Dedifferentiated amniotic fluid mesenchymal stem cell (primary cell): ENCODE measurements around the gene ANKIB1.
"Not testable (repeated sequence)": the region's sequence is repeated elsewhere in the genome, so short reads cannot be mapped to it uniquely, and the experiment has no call there.

Experiments used
- DNase-seq: peaks from one replicate; pipeline ENCODE4 v3.0.0-alpha.2; 2016; ENCODE audit errors: extremely low spot score

The ANKIB1 gene

GRCh38 chr7:92402920-92403759 lies 157.4 kb downstream of the ANKIB1 start:
- peak; percentile 18 for DNase-seq

- DNase-seq, result no peak
Measured at GRCh38 chr7:92403760-92404074, 157.9 kb downstream of the ANKIB1 start.

GRCh38 chr7:92404170-92404614 lies 158.4 kb downstream of the ANKIB1 start:
- DNase-seq, result no peak

GRCh38 chr7:92409357-92409756 lies 163.6 kb downstream of the ANKIB1 start:
- DNase-seq, result no peak

- not testable (repeated sequence) for DNase-seq
Measured at GRCh38 chr7:92410162-92410561, 164.4 kb downstream of the ANKIB1 start.

GRCh38 chr7:92412745-92413144 lies 167.0 kb downstream of the ANKIB1 start:
- no peak for DNase-seq

- DNase-seq, result no peak
Measured at GRCh38 chr7:92413550-92413949, 167.8 kb downstream of the ANKIB1 start.

GRCh38 chr7:92415225-92415624 lies 169.5 kb downstream of the ANKIB1 start:
- no peak for DNase-seq

- no peak for DNase-seq
Measured at GRCh38 chr7:92417913-92418312, 172.1 kb downstream of the ANKIB1 start.

- DNase-seq, result no peak
Measured at GRCh38 chr7:92421676-92422435, 176.1 kb downstream of the ANKIB1 start.

GRCh38 chr7:92422926-92423325 lies 177.2 kb downstream of the ANKIB1 start:
- no peak for DNase-seq

- no peak for DNase-seq
Measured at GRCh38 chr7:92423710-92424131, 177.9 kb downstream of the ANKIB1 start.

- no peak for DNase-seq
Measured at GRCh38 chr7:92425311-92425947, 179.7 kb downstream of the ANKIB1 start.

- no peak for DNase-seq
Measured at GRCh38 chr7:92427193-92427592, 181.4 kb downstream of the ANKIB1 start.

GRCh38 chr7:92432299-92432946 lies 186.6 kb downstream of the ANKIB1 start:
- DNase-seq, result no peak

GRCh38 chr7:92433019-92433418 lies 187.2 kb downstream of the ANKIB1 start:
- DNase-seq, result no peak

GRCh38 chr7:92435542-92435941 lies 189.8 kb downstream of the ANKIB1 start:
- no peak for DNase-seq

GRCh38 chr7:92436612-92437445 lies 191.1 kb downstream of the ANKIB1 start:
- DNase-seq, result no peak

- DNase-seq, result no peak
Measured at GRCh38 chr7:92437956-92438491, 192.2 kb downstream of the ANKIB1 start.

GRCh38 chr7:92442720-92443119 lies 196.9 kb downstream of the ANKIB1 start:
- not testable (repeated sequence) for DNase-seq

GRCh38 chr7:92446869-92447344 lies 201.1 kb downstream of the ANKIB1 start:
- DNase-seq, result no peak
